HG02623 (cell line): ENCODE data around the gene ZNF836.

Source experiments
- ATAC-seq: cut with Tn5 transposase; IDR thresholded peaks from one replicate; pipeline ENCODE4 v1.9.1; 2021; ENCODE audit warnings: moderate library complexity; ENCODE audit not compliant: unreplicated experiment

The ZNF836 gene

GRCh38 chr19:52188822-52189734 lies 17.7 kb upstream of the ZNF836 start:
- ATAC-seq = peak; percentile 1

DNA sequence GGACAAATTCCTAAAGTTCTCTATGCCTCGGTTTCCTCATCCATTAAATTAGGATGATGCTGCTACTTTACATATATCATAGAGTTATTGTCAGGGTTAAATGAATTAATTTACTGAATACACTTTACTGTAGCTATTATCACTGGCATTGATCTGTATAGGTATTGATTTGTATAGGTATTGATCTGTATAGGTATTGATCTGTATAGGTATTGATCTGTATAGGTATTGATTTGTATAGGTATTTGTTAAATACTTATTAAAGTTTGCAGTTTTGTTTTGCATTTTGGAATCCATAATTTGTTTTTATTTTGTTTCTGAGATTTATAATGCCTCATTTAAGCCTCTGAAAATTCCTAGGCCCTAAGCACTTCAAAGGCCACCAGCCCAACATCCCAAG lies 16.0 kb upstream of the ZNF836 start:
- no peak for ATAC-seq

DNA sequence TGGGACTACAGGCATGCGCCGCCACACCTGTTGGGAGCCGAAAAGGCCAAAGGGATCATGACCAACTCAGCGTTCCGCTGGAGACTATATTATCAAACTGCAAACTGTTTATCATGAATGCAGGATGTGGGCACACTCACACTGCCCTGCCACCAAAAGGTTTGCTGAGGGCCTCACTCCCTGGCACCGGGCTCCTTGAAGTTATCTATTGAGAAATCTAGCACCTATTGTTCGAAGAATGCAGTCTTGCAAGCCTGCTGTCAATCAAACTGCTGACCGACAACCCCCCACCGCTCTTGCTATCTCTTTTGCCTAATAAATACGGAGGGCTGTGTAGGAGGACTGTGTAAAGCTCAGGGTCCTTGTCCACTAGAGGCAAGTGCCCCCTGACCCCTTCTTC lies 5.2 kb upstream of the ZNF836 start:
- no peak for ATAC-seq

DNA sequence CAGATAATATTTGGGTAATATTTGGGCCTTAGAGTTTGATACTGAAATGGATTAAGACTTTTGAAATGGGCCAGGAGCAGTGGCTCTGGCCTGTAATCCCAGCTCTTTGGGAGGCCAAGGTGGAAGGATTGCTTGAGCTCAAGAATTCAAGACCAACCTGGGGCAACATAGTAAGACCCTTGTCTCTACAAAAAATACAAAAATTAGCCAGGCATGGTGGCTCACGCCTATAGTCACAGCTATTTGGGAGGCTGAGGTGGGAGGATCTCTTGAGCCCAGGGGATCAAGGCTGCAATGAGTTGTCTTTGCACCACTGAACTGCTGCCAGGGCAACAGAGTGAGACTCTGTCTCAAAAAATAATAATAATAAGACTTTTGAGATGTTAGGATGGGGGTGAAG lies 926 bp upstream of the ZNF836 start:
- ATAC-seq = no peak

DNA sequence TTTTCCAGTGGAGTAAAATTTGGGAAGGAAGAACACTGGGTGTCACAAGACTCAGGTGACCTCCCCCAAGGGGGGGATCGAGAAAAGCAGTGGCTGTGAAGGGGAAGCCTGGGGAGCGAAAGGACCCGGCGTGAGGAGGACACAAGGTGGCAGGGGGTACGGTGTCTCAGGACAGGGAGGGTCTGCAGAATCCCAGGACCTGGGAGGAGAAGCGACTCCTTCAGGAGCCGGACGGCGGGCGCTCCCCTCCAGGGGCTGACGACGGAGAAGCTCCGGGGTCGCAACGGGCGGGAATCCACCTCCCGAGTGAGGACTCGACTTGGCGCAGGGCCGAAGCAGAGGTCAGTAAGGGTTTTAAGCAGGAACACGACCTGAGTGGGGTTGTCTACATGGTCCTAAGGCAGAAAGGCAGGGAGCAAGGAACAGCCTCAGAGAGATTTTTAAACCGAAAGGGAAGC lies 529 bp downstream of the ZNF836 start:
- ATAC-seq = no peak

DNA sequence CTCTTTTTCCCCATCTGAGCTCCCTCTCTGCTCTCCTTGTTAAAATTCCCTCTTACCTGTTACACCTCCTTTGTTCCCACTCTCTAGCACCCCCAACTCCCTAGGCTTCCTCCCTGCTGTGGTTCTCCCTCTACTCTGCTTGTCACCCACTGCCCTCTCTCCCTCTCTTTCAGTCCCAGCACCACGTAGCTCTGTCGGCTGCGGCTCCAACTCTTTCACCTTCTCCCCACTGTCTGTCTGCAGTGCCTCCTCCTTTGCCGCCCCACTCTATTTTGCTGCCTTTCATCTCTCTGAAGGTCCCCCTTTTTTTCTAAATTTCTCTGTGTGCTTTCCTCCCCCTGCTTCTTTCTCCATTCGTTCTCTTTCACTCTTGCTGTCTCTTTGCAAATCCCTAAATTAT lies 1.1 kb downstream of the ZNF836 start:
- no peak for ATAC-seq

DNA sequence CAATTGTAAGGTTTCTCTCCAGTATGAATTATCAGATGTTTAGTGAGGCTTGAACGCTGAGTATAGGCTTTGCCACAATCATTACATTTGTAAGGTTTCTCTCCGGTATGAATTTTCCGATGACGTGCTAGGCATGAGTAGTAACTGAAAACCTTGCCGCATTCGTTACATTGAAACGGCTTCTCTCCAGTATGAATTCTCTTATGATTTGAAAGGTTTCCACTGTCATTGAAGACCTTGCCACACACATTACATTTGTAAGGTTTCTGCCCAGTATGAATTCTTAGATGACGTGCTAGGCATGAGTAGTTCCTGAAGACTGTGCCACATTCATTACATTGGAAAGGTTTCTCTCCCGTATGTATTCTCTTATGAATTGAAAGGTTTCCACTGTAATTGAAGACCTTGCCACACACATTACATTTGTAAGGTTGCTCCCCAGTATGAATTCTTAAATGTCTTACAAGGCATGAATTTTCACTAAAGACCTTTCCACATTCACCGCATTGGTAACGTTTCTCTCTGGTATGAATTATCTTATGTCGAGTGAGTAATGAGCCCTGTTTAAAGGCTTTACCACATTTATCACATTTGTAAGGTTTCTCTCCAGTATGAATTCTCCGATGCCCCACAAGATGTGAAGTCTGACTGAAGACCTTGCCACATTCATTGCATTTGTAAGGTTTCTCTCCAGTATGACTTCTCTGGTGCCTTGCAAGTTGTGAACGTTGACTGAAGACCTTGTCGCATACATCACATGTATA lies 15.6 kb downstream of the ZNF836 start:
- ATAC-seq = no peak

DNA sequence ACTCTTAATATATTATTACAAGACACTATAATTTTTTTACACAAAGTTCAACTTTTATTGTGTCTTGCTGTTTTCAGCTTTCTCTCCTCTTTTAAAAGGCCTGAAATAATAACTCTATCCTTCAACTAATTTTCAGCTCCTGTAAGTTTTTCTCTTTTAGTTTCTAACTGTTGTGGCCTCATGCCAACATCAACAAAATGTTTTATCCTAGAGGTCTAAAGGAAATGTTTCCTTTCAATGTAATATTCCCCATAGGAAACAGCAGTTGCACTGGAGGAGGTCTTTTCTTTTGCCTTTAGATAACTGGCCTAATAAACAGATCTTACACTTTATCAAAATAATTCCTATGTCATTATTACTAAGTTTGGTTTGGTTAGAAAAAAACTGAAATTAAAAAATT lies 23.2 kb downstream of the ZNF836 start:
- ATAC-seq = no peak

DNA sequence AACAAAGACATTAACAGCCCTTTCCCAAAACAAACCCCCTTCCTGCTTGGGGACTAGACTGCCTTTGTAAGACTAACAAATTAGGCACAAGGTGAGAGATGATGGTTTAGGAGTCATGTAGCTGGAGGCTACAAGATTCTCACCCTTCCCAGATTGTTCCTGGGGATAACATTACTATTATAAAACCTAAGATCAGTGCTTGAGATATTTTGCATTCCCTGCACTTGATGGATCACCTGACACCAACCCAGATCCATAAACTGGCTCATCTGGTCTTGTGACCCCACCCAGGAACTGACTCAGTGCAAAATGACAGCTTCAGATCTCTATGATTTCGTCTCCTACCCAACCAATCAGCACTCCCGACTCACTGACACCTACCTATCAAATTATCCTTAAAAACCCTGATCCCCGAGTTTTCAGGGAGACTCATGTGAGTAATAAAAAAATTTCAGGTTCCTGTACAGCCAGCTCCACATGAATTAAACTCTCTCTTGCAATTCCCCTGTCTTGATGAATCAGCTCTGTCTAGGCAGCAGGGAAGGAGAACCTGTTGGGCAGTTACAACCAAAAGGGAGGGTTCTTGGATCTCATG lies 29.3 kb downstream of the ZNF836 start:
- no peak for ATAC-seq

- ATAC-seq = no peak
Observed at GRCh38 chr19:52141203-52141602, 30.2 kb downstream of the ZNF836 start.

- ATAC-seq = peak; percentile 93
Observed at GRCh38 chr19:52140032-52140710, 31.2 kb downstream of the ZNF836 start.

DNA sequence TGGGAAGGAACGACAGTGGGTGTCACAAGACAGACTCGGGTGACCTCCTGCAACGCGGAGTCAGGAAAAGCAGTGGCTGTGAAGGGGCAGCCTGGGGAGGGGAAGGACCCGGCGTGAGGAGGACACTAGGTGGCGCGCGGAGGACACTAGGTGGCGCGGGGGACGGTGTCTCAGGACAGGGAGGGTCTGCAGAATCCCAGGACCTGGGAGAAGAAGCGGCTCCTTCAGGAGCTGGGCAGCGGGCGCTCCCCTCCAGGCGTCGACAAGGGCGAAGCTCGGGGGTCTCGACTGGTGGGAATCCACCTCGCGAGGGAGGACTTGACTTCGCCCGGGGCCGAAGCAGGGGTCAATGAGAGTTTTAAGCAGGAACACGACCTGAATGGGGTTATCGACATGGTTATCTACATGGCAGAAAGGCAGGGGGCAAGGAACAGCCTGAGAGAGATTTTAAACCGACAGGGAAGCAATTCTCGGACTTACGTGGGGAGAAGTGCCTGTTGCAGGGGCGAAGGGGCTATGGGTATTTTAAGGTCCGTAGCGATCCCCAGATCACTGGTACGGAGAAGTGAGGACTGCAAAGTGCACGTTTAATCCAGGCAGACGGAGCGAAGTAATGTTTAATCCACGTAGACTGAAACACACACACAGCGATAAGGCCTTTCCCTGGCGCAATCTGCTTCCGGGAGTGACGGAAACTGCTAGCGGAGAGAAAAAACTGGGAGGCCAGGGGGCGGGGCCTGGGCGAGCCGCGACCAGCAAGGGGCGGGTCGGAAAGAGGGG lies 32.0 kb downstream of the ZNF836 start, which contains the start of gene ZNF616:
Gene ZNF616, minus strand, starts transcription at position 687 of the 780 bp plus-strand sequence. CDS start 9,426 bp downstream, outside the sequence.
- no peak for ATAC-seq

DNA sequence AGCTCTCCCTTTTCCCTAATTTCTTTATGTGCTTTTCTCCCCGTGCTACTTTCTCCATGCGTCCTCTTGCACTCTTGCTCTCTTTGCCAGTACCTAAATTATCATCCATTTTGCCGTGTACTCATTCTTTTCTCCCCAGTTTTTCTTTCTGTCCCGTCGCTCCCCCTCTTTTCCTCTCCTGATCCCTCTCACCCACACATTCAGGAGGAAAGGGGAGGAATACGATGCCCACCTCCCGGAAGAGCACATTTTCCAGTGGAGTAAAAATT lies 32.5 kb downstream of the ZNF836 start:
- ATAC-seq = no peak

DNA sequence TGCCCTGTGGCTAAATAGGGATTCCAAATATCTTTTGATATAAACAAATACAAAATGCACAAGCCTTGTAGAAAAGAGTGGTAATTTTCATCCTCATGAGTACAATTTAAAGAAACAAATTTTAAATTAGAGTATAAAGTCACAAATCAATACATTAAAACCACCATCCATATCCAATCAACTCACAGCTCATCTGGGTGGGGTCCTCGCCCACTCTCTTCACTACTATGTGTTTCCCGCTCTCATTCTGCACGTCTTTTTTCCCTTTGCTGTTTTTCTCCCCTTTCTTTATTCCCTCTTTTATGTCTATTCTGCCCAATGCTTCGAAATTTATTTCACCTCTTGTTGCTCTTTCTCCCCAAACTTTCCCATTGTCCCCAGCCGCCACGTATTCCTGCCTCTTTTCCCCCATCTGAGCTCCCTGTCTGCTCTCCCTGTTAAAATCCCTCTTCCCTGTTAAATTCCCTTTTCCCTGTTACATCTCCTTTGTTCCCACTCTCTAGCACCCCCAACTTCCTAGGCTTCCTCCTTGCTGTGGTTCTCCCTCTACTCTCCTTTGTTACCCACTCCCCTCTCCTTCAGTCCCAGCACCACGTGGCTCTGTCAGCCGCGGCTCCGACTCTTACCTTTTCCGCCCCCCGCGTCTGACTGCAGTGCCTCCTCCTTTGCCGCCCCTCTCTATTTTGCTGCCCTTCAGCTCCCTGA lies 33.0 kb downstream of the ZNF836 start:
- no peak for ATAC-seq

- ATAC-seq = no peak
Observed at GRCh38 chr19:52120286-52120685, 51.1 kb downstream of the ZNF836 start.

- ATAC-seq = no peak
Observed at GRCh38 chr19:52115526-52116053, 55.8 kb downstream of the ZNF836 start.

DNA sequence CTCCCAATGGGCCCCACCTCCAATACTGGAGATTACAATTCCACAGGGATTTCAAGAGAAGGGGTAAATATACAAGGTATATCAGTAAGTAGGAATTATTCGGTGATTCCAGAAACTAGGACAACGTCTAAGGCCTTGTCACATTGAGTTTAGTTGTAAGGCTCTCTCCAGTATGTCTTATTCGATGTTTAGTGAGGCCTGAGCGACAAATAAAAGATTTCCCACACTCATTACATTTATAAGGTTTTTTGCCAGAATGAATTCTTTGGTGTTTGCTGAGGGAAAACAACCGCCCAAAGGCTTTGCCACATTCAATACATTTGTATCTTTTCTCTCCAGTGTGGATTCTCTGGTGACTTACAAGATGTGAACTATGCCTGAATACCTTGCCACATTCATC lies 56.7 kb downstream of the ZNF836 start:
- no peak for ATAC-seq

- no peak for ATAC-seq
Observed at GRCh38 chr19:52112624-52113023, 58.8 kb downstream of the ZNF836 start.

DNA sequence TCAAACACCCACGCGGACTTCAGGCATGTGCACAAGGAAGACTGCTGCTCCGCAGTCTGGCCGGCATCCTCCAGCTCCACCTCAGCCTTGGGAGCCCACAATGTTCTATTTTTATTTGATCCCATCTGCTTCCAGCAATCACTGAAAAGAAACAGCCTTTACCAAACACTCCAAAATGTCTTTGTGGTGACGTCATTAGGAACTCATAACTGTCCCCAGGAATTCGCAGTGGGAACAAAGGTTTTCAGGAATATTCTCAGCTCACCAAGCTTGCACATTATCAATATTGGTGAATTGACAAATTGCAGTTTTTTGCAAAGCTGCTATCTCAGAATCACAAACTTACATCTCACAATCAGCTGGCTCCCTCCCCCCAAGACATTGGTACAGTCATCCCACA lies 60.6 kb downstream of the ZNF836 start:
- ATAC-seq = no peak
